ENCODE measurements around the gene SNX11. TPM values are rescaled to one million over a fixed set of nuclear protein-coding genes. Genes with fewer than 3 reads are reported as not detected.
A peak's percentile ranks its signal among the peaks of the same experiment; 100 is the strongest.

SNX11 gene
- total and polyA plus RNA-seq, 9 of the 15 experiments (the other 6 are each of a cell fraction or from before 2014, with no cell fraction given) = 12.4 to 24.0 (median 16.8) TPM

DNA sequence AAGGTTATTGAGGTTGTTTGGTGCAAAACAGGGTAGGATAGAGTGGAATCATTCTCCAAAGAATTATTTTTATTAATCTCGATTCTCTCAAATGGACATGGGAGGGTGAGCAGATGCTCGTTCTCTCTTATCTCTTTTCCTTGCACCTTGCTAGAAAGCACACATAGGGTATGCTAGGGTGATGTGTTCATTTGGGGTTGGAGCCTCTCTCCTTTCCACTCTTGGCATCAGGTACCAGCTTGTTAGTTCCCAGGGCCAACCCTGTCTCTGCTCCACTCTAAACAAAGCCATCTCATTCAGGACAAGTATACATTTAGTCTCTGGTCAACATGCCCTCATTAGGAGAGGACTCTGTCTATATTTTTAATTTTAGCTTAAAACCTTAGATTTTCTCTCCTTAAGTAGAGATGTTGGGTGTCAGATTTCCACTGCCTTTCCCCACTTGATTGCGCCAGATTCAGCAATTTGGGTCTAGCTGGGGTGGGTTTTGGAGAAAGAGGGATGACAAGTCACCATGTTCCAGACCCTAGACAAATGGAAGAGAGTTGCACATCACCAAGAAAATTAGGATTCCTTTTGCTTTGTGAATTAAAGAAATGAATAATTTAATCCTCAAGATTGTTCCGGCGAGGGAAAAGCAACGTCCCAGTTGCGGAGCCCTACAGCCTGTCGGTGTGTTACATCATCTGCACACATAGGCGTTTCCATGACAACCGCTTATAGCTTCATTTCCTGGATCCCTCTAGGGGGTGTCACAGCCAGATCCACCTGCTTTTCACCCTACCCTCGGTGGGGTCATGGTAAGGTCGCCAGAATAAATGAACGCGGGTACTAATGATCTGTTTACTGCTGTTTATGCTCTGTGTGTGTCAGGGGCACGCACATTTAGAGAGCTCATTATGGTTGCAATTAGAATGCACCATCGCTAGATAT, 41.6 kb downstream of the SNX11 start (continued):
- TF ChIP-seq, protein P1, sequence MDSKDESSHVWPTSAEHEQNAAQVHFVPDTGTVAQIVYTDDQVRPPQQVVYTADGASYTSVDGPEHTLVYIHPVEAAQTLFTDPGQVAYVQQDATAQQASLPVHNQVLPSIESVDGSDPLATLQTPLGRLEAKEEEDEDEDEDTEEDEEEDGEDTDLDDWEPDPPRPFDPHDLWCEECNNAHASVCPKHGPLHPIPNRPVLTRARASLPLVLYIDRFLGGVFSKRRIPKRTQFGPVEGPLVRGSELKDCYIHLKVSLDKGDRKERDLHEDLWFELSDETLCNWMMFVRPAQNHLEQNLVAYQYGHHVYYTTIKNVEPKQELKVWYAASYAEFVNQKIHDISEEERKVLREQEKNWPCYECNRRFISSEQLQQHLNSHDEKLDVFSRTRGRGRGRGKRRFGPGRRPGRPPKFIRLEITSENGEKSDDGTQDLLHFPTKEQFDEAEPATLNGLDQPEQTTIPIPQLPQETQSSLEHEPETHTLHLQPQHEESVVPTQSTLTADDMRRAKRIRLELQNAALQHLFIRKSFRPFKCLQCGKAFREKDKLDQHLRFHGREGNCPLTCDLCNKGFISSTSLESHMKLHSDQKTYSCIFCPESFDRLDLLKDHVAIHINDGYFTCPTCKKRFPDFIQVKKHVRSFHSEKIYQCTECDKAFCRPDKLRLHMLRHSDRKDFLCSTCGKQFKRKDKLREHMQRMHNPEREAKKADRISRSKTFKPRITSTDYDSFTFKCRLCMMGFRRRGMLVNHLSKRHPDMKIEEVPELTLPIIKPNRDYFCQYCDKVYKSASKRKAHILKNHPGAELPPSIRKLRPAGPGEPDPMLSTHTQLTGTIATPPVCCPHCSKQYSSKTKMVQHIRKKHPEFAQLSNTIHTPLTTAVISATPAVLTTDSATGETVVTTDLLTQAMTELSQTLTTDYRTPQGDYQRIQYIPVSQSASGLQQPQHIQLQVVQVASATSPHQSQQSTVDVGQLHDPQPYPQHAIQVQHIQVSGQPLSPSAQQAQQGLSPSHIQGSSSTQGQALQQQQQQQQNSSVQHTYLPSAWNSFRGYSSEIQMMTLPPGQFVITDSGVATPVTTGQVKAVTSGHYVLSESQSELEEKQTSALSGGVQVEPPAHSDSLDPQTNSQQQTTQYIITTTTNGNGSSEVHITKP (IDR thresholded peaks at IDR 0.05; ENCODE audit: partially characterized antibody) = no peak
- TF ChIP-seq, protein P2, sequence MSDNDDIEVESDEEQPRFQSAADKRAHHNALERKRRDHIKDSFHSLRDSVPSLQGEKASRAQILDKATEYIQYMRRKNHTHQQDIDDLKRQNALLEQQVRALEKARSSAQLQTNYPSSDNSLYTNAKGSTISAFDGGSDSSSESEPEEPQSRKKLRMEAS (CRISPR knock-in tag; IDR thresholded peaks at IDR 0.05) = no peak
- TF ChIP-seq ZNF551 (CRISPR knock-in tag; IDR thresholded peaks at IDR 0.05) (no peak), ADNP (tag; IDR thresholded peaks at IDR 0.05) (no peak), ZNF699 (CRISPR knock-in tag; IDR thresholded peaks at IDR 0.05; ENCODE audit: insufficient replicate concordance) (no peak), ASH1L (IDR thresholded peaks at IDR 0.05; ENCODE audit: borderline replicate concordance, low read depth, partially characterized antibody) (no peak), ZBTB11 (CRISPR knock-in tag; IDR thresholded peaks at IDR 0.05) (no peak), STAG1 (CRISPR knock-in tag; IDR thresholded peaks at IDR 0.05; ENCODE audit: borderline replicate concordance) (no peak), NR1H2 (CRISPR knock-in tag; IDR thresholded peaks at IDR 0.05) (no peak), GATA2 (CRISPR knock-in tag; IDR thresholded peaks at IDR 0.05) (no peak), ZBTB12 (CRISPR knock-in tag; IDR thresholded peaks at IDR 0.05) (no peak)
- TF ChIP-seq, protein P3, sequence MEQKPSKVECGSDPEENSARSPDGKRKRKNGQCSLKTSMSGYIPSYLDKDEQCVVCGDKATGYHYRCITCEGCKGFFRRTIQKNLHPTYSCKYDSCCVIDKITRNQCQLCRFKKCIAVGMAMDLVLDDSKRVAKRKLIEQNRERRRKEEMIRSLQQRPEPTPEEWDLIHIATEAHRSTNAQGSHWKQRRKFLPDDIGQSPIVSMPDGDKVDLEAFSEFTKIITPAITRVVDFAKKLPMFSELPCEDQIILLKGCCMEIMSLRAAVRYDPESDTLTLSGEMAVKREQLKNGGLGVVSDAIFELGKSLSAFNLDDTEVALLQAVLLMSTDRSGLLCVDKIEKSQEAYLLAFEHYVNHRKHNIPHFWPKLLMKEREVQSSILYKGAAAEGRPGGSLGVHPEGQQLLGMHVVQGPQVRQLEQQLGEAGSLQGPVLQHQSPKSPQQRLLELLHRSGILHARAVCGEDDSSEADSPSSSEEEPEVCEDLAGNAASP (IDR thresholded peaks at IDR 0.05) = peak; percentile 16; the same call in 1 of the 2 replicates
- TF ChIP-seq, protein P4, sequence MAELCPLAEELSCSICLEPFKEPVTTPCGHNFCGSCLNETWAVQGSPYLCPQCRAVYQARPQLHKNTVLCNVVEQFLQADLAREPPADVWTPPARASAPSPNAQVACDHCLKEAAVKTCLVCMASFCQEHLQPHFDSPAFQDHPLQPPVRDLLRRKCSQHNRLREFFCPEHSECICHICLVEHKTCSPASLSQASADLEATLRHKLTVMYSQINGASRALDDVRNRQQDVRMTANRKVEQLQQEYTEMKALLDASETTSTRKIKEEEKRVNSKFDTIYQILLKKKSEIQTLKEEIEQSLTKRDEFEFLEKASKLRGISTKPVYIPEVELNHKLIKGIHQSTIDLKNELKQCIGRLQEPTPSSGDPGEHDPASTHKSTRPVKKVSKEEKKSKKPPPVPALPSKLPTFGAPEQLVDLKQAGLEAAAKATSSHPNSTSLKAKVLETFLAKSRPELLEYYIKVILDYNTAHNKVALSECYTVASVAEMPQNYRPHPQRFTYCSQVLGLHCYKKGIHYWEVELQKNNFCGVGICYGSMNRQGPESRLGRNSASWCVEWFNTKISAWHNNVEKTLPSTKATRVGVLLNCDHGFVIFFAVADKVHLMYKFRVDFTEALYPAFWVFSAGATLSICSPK (IDR thresholded peaks at IDR 0.05; ENCODE audit: borderline replicate concordance) = no peak

All from K562 (cell line).